RKO (cell line): ENCODE data around the gene FGF18.
A peak's percentile ranks its signal among the peaks of the same experiment; 100 is the strongest.

Experiments used
- DNase-seq: peaks from one replicate; pipeline ENCODE4 v3.0.0-alpha.2; 2016; ENCODE audit warnings: low spot score

FGF18 gene

DNA sequence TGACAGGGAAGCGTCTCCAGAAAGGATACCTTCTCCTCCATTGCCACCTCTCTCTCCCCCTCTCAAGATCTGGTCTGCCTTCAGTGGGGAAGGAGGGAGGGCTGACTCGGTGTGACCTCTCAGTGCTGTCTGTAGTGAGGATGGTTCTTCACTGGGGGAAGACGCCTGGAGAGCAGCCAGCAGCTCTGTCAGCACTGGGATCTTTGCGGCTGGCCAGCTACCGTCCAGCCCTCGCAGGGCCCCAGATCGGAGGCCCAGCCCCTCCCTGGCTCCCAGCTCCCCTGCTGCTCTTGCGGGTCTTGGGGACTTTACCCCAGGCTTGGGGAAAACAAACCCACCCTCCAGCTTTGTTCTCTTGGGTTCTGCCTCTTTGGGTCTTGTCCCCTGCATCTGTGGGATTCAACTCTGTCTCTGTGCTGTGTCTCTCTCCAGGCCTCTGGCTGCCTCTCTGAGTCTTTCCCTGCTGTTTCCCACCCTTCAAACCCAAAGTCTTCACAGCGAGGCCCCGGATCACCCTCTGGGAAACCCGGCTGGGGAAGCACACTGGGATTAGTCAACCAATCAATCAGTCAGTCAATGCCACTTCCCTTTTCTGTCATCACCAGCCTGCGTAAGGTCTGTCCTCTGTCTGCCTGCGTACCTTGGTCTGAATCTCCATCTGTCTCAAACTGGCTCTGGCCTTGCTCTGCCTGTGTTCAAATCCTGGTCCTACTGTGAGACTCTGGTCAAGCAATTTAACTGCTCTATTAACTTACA is 23.0 kb downstream of the FGF18 start:
- DNase-seq, result no peak

GRCh38 chr5:171444582-171444981 is 25.1 kb downstream of the FGF18 start:
- peak; percentile 79 for DNase-seq

DNA sequence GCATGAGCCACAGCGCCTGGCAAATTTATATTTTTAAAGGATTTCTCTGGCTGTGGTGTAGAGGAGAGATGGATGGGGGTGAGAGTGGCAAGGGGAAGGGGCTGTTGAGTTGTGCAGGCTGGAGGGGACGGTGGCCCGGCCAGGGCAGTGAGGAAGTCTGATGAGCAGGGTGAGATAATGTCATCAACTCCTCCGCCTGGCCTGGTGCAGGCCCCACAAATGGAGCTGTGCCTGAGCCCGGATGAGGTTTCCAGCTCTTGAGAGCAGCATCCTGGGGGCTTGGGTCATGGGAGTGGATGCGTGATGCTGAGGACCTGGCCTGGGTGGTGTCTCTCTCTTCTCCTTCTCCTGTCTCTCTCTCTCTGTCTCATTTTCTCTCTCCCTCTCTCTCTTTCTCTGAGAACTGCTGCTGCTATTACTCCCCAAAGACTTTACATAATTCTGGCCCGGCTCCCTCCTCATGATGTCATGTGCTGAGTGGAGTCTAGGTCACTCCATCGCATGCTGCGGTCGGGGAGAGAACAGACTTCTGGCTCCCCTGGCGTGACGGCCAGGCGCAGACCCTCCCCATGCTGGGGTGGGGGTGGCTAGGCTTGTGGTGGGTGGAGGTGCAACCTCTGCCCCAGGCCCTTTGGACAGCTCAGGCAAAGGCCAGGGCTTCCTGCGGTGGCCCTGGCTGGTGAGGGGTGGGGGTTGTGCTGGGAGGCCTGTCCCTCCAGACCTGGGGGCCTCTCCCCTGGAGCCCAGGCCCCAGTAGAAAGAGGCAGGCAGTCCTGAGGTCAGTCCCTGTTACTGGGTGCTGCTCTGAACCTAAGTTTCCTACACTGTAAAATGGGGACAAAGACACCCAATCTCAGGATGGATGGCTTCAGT is 26.4 kb downstream of the FGF18 start:
- DNase-seq, result no peak

- no peak for DNase-seq
Observed at GRCh38 chr5:171447226-171447625, 27.8 kb downstream of the FGF18 start.

- no peak for DNase-seq
Observed at GRCh38 chr5:171449426-171449825, 30.0 kb downstream of the FGF18 start.

DNA sequence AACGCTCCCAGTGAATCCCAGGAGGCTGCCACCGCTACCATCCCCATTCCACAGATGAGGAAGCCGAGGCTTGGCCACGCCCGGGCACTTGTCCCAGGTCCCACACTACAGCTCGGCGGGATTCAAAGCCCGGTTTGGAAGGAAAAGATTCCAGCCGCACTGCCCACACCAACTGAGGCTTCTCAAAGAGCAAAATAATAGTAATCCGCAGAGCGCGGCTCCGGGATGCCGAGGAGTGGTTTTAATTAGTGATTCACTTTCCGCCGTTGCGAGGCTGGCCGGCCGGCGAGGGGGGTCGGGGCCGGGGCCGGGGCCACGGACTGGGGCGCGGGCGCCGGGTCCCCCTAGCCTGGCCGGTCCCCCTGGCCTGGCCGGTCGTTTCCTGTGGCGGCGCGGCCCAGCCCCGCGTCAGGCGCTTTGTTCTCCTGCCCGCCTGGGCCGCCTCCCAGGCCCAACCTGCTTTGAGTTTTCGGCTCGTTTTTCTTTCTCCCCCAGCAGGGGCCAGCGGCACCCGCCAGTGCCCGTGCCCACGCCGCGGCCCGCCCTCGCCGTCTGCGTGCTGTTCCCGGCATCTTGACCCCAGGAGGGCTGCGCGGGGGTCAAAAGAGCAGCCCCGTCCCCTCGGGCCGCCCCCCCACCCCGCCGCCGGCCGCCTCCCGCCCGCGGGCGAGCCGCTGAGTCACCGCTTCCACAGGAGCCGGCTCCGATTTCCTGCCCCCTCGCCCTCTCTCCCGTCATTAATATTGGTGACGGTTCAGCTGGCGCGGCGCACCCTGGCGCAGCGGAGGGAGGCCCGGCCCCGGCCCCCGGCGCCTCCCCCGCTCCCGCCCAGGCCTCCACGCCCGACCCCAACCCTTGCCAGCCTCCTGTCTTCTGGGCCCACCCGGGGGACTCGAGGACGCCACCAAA is 31.2 kb downstream of the FGF18 start:
- peak; percentile 79 for DNase-seq

DNA sequence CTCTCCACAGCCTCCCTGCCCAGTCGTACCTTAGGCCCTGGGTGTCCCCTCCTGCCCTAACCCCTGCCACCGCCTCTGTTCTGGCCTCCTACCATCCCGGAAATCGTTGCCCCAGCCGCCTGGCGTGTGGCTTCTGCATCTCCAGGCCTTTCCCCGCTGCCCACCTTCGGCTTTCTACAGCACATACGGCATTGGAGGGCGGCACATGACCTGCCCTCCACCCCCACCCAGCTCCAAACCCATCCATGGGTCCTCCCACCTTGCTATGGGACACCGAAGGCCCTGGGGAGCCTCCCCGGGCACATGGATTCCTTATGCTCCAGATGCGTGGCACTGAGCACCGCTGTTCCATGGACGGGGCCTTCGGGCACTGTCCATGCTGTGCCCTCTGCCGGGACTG is 32.0 kb downstream of the FGF18 start:
- no peak for DNase-seq

GRCh38 chr5:171453056-171453725 is 33.7 kb downstream of the FGF18 start:
- DNase-seq, result no peak

- DNase-seq, result no peak
Observed at GRCh38 chr5:171453988-171454387, 34.5 kb downstream of the FGF18 start.

GRCh38 chr5:171454549-171454948 is 35.1 kb downstream of the FGF18 start:
- no peak for DNase-seq

DNA sequence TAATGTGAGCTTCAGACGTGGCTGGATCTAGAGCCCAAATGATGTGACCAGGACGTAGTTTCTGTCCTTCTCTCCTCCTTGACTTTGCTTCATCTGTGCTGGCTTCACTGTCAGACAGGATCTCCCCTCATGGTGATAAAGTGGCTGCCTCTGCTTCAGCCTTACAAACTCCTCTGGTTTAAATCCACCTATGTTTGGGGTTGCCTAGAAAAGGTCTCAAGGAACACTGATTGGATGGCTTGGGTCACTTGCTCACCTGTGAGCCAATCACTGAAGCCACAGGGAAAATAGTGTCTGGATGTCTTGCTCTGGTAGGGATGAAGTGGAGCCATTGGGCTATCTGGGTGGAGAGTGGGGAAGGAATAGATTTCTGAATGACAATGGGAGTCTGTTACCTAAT is 36.1 kb downstream of the FGF18 start:
- DNase-seq, result no peak

GRCh38 chr5:171457208-171457981 is 37.9 kb downstream of the FGF18 start:
- DNase-seq, result no peak

DNA sequence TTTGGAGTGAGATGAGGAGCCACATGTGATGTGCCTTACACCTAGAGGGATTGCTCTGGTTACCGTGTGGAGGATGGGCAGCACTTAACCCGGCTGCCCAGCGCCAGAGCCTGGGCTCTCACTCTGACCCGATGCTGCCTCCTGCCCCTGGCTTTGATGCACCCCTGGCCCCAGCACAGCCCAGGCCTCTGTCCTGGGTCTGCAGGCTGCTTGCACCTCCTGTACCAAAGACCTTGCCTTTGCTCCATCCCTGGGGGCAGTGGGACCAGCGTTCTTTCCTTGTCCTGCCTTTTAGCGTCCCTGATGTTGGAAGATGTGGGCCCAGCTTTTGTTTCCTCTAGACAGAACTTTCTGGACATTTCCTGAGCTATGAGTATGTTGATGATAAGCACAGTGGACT is 40.4 kb downstream of the FGF18 start:
- DNase-seq, result no peak

- no peak for DNase-seq
Observed at GRCh38 chr5:171462136-171462927, 42.9 kb downstream of the FGF18 start.

- no peak for DNase-seq
Observed at GRCh38 chr5:171462928-171463861, 43.7 kb downstream of the FGF18 start.

DNA sequence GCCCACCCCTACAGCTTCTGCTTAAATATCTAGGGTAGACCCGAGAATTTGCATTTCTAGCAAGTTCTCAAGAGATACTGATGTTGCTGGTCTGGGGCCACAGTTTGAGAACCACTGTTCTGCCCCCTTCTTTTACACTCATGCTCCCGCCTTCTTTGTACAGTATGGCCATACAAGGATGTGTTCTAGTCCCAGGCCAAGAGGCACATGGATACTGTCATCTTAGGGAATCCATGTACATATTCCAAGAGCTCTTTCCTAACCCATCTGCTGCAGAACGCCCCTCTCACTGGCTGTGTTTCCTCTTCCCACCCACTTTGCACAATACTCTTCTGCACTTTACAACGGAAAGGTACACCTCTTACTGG is 44.4 kb downstream of the FGF18 start:
- DNase-seq, result no peak

DNA sequence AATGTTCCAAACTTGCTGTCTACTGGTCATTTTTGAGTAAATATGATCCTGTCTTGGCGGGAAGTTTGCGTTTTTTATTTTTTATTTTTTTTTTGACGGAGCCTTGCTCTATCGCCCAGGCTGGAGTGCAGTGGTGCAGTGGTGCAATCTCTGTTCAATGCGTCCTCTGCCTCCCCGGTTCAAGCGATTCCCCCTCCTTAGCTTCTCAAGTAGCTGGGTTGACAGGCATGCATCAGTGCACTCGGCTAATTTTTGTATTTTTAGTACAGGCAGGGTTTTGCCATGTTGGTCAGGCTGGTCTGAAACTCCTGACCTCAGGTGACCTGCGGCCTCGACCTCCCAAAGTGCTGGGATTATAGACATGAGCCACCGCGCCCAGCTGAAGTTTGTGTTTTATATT is 45.4 kb downstream of the FGF18 start:
- DNase-seq, result no peak

GRCh38 chr5:171467107-171467506 is 47.7 kb downstream of the FGF18 start:
- DNase-seq, result no peak

- DNase-seq, result no peak
Observed at GRCh38 chr5:171469326-171469725, 49.9 kb downstream of the FGF18 start.
